Measurements from ENCODE around the gene PRELID1.

DNA sequence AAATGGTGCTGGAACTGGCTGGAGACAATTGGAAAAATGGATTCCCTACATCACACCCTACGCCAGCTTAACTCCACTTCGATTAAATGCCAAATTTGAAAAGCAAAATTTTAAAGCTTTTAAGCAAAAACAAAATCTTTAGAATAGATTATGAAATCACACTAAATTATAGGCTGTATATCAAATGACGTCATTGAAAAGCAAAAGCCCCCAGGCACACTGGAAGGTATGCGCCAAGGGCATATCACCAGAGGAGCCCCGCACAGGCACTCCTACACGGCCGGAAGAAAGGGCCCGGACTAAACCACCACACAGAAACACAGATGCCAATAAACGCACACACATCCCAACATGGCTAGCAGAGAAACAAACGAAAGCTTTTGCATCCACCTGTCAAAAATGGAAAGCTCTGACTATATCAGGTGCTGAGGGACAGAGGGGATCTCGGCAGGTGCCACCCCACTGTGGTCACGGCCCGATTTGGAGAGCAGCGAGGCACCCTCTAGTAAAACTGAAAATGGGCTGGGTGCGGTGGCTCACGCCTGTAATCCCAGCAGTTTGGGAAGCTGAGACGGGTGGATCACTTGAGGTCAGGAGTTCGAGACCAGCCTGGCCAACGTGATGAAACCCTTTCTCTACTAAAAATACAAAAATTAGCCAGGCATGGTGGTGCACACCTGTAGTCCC is 25.1 kb downstream of the PRELID1 start:
- TF ChIP-seq, protein P1, sequence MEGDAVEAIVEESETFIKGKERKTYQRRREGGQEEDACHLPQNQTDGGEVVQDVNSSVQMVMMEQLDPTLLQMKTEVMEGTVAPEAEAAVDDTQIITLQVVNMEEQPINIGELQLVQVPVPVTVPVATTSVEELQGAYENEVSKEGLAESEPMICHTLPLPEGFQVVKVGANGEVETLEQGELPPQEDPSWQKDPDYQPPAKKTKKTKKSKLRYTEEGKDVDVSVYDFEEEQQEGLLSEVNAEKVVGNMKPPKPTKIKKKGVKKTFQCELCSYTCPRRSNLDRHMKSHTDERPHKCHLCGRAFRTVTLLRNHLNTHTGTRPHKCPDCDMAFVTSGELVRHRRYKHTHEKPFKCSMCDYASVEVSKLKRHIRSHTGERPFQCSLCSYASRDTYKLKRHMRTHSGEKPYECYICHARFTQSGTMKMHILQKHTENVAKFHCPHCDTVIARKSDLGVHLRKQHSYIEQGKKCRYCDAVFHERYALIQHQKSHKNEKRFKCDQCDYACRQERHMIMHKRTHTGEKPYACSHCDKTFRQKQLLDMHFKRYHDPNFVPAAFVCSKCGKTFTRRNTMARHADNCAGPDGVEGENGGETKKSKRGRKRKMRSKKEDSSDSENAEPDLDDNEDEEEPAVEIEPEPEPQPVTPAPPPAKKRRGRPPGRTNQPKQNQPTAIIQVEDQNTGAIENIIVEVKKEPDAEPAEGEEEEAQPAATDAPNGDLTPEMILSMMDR (IDR thresholded peaks at IDR 0.05): no peak
- no peak for TF ChIP-seq POLR2AphosphoS5 (IDR thresholded peaks at IDR 0.05)

All from transverse colon (tissue), 4 donors.